IPS-18c (cell line): ENCODE measurements around the gene PTF1A.

Experiments used
- H3K4me3 ChIP-seq: 2 replicates; pipeline ENCODE4 v1.7.0; 2013; ENCODE audit warnings: low read depth, mild to moderate bottlenecking, low read length, moderate library complexity; ENCODE audit not compliant: insufficient read depth
- H3K9me3 ChIP-seq: one replicate; pipeline ENCODE4 v1.6.1; 2013; ENCODE audit warnings: mild to moderate bottlenecking, low read length, moderate library complexity; ENCODE audit not compliant: control insufficient read depth, insufficient read depth

PTF1A gene

DNA sequence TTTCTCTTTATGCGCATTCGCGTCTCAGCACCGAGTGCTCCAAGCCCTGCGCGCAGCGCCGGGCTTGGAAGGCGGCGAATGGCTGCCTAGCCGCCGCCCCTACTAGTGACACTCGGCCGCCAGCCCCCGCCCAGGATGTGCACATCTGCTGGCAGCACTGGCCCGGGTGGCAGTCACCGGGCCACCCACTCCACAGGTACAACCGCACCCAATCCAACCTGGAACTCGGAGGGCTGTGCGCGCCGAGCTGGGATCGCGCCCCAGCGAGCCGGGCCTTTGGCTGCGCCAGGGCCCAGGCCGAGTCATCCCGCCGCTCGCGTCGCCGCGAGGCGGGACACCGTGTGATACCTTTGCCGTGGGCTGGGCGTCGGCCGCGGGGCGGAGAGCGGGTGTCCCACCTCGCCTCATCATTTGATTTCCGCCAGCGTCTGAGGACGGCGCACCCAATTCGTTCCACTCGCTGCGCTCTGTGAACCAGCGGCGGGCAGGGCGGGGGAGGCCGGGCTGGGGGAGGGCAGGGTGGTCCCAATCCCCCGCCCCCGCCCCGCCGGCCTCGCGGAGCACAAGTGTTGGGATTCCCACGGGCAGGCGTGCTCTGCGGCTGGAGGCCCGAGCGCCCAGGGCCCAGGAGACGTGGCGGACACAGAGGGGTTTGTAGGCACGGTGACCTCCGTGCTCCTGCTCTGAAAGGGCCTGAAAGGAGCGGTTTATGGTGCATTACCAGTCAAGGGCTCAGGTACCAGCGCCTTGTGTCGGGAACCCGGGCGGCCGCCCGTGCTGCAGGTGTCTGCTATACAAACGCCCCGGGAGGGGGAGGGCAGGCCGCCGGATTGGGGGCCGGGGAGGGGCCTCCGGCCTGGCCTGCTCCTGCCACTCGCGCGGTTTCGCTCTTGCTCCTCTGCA is 17.8 kb upstream of the PTF1A start:
- H3K4me3 ChIP-seq, result peak overlapping the region; percentile 47
- no peaks in the 10 kb centered on the region for H3K9me3 ChIP-seq

DNA sequence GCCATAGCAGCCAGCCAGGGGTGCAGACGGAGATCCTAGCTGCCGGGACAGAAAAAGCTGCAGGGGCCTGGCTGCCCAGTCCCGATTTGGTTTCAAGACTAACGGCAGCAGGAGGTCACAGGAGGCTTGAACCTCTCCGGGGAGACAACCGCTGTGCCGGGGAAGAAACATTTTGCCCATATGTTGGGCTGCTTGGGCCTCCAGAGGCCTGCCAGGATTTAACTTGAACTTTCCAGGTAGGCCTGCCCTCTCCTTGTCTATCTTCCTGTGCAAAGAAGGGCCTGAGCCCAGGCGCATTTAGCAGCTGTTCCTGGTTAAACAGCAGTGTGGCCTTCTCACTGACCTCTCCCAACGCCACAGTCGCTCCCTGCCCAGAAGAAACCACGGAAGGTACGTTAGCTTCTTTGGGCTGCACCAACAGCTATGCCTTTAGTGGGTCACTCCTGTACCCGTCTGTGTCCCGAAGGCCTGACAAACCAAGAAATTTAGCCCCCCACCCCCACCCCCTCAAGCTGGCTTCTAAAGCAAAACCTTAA is 17.1 kb upstream of the PTF1A start:
- Histone ChIP-seq H3K9me3 (no peaks in the 10 kb centered on the region), H3K4me3 (no peak overlapping the region)

- H3K9me3 ChIP-seq, result no peaks in the 10 kb centered on the region
Measured at GRCh38 chr10:23186178-23186577, 5.9 kb upstream of the PTF1A start.

GRCh38 chr10:23186697-23187096 is 5.4 kb upstream of the PTF1A start:
- no peak overlapping the region for H3K4me3 ChIP-seq
- H3K9me3 ChIP-seq, result no peaks in the 10 kb centered on the region

More at GRCh38 chr10:23186178-23186577, 5.9 kb upstream of the PTF1A start:
- no peak overlapping the region for H3K4me3 ChIP-seq

DNA sequence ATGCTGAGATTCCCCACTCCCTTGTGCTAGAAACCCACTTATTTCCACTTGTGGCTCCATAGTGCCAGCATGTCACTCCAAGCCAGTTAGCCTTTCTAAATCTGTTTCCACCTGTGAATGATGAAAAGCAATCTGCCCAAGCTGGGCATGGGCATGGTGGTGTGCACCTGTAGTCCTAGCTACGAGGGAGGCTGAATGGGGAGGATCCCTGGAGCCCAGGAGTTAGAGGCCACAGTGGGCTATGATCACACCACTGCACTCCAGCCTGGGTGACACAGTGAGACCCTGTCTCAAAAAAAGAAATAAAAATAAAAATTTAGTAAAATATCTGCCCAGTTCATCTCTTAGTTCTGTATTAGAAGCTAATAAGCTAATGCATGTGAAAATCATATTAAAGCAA is 5.0 kb upstream of the PTF1A start:
- Histone ChIP-seq H3K4me3 (no peak overlapping the region), H3K9me3 (no peaks in the 10 kb centered on the region)

DNA sequence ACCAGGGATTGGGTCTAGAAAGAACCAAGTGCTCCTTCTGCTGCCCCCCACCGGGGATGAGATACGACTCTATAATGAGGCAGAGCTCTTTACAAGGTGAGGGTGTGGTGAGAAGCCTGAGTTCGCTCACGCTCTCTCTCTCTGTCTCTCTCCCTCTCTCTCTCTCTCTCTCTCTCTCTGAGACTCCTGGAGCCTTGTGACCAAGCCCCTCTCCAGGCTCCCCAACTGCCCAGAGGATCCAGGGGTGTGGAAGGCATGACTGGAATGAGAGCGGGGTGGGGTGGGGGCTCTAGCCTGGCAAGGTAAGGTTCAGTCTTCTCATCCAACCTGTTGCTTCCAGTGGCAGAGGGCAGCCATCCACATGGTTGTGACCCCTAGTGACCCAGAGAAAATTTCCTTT is 3.1 kb upstream of the PTF1A start:
- no peaks in the 10 kb centered on the region for H3K9me3 ChIP-seq

GRCh38 chr10:23190872-23191763 is 994 bp upstream of the PTF1A start:
- peak overlapping the region; percentile 41; the same call in 1 of the 2 replicates for H3K4me3 ChIP-seq
- no peaks in the 10 kb centered on the region for H3K9me3 ChIP-seq

More for the DNA sequence above, 3.1 kb upstream of the PTF1A start:
- no peak overlapping the region for H3K4me3 ChIP-seq

GRCh38 chr10:23192712-23193434 is 761 bp downstream of the PTF1A start:
- H3K4me3 ChIP-seq, result no peak overlapping the region; the same call in 1 of the 2 replicates

GRCh38 chr10:23193435-23194074 is 1.4 kb downstream of the PTF1A start:
- no peak overlapping the region for H3K4me3 ChIP-seq
- no peaks in the 10 kb centered on the region for H3K9me3 ChIP-seq

More at GRCh38 chr10:23192712-23193434, 761 bp downstream of the PTF1A start:
- no peaks in the 10 kb centered on the region for H3K9me3 ChIP-seq

DNA sequence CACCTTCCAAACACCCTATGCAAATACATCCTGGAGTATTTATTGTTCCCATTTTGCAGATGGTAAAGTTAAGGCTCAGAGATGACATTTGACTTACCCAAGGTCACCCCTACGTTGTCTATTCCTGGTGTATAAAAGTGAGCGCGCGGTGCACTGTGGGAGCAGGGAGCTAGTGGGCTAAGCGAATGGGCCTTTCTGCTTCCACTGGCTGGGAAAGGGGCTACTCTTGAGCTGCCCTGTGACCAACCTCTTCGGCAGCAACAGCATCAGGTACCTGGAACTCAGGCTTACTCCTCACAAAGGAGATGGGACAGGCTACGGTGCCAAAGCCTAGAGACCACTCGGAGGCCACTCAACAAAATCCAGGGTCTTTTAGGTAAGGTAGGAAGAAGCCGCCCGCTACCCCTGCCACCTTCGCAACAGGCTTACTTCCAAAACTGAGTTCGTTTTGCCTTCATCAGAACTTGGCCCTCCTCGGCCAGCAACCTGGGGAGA is 2.4 kb downstream of the PTF1A start:
- Histone ChIP-seq H3K9me3 (no peaks in the 10 kb centered on the region), H3K4me3 (peak overlapping the region; percentile 17; the same call in 1 of the 2 replicates)

DNA sequence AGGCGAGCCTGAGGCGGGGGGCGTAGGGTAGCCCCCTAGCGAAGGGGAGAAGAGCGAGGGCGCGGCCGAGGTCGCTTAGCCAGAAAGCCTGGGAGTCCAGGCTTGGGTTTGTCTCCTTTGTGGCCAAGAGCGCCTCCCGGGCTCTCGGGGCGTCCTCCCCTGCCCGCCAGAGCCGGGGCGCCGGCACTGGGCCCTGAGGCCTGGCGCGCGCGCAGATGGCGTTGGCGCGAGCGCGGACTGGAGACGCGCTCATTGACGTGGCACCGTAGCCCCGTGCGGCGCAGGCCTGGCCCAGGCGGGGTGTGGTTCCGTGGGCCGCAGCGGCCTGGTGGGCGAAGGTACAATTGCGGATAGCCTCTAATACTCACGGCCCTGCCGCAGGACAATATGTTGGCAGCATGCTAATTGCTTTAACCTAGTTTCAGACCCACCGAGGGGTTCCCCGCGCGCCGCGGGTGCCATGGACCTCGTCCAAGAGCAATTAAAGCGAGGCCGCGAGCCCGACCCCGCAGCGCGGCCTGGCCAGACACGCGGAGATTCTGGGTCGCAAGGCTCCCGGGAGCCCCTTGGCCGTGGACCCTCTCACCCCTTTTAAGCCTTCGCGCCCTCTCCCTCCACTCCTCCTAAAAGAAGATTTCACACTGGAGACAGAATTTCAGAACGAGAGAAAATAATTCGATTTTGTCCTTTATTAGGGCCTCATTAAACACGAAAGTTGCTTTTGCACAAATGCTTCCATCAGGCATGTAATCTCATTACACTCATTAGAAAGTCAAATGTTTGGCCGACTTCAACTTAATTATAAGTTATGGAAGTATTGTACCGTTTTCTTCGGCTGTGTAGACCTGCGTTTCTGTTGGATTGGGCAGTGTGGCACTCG is 3.1 kb downstream of the PTF1A start:
- Histone ChIP-seq H3K9me3 (no peaks in the 10 kb centered on the region), H3K4me3 (peak overlapping the region; percentile 20; the same call in 1 of the 2 replicates)

DNA sequence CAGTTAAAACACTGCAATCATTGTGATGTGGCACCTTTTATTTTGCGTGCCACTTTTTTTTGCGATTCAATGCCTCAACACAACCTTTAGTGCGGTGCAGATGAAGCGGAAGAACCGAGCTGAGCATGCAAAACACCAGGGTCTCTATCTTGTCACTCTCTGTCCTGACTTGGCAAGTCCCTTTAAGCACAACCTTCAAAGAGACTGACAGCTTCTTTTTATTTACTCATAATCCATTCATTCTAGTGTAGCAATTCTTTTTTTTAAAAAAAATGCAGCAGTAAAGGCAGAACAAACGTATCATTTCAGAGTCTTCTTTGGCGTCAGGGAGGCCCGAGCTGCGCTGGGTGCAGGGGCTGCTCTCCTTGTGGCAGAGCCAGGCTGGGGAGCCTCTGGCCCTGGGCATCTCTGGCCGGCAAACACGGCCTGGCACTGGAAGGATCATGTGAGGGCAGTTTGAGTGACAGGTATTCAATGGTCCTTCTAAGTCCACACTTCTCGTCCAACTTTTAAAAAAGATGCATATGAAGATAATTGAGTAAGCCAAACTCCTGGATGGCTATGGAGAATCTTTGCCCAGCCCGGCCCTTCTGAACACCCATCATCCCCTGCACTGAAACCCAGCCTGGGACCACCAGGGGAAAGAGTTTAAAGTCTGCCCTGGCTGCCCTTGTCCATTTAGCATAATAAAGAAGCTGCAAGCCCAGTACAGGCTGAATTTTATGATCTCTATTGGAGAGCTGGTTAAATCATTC is 3.9 kb downstream of the PTF1A start:
- H3K4me3 ChIP-seq, result no peak overlapping the region
- no peaks in the 10 kb centered on the region for H3K9me3 ChIP-seq

DNA sequence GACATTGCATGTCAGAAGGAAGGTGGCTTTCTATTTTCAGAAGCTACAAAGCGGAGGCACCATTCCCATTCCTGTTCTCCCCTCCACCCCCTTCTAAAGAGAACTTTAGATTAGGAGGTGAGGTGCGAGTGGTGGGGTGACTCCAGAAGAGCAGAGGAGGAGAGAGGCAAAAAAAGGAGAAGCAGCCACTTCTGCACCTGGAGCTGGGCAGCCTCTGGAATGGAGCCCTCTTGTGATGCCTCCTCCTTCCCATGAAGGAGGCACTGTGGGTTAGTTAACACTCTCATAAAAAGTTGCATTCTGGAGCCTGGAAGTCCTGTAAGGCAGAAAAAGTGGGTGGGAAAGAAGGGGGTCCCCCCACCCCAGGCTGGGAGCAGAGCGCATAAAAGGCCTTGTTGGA is 4.8 kb downstream of the PTF1A start:
- Histone ChIP-seq H3K4me3 (no peak overlapping the region), H3K9me3 (no peaks in the 10 kb centered on the region)

- Histone ChIP-seq H3K9me3 (no peaks in the 10 kb centered on the region), H3K4me3 (no peak overlapping the region)
Measured at GRCh38 chr10:23197416-23197861, 5.3 kb downstream of the PTF1A start.

- Histone ChIP-seq H3K4me3 (peak overlapping the region; percentile 52), H3K9me3 (no peaks in the 10 kb centered on the region)
Measured at GRCh38 chr10:23198610-23198939, 6.5 kb downstream of the PTF1A start.
